ENCODE measurements around the gene GPALPP1. TPM values are rescaled to one million over a fixed set of nuclear protein-coding genes. Genes with fewer than 3 reads are reported as not detected.
"Not testable (repeated sequence)": the region's sequence is repeated elsewhere in the genome, so short reads cannot be mapped to it uniquely, and the experiment has no call there.

The GPALPP1 gene
- total RNA-seq, 5 donors from 2014 or later (not counting 1 experiment from before 2014, with no cell fraction given): 28.0 to 37.8 (median 31.7) TPM

DNA sequence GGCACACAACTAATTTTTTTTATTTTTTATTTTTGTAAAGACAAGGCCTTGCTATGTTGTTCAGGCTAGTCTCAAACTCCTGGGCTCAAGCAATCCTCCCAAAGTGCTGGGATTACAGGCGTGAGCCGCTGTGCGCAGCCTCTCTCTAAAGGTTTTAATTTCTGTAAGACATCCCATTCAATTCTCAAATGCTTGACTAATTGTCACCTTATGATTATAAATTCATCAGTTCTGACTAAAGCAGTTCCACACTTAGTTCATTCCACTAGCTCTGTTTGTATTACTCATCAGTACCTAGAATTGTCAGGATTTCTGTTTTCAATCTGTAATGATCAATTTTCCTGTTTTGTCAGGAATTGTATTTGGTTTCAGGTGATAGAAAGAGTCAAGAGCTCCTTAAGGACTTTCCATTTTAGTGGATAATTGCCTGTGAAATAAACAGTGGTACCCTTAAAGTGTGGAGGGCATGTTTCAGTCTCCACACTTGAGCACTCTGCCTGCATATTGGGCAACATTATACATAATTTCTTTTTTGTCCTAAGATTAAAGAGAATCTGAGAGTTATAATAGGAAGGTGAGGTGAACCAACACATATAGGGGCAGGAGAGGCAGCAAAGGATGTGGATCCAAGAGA, 27.6 kb downstream of the GPALPP1 start:
- CTCF ChIA-PET: interaction anchor here in 1 of 2 donors (0.5 to 0.6 kb wide), 2 partner anchors 20 to 30 kb away, joined by 3 to 5 read pairs; no protein-coding TSS in a partner anchor
- H3K4me1 ChIP-seq (ENCODE audit: control insufficient read depth in 1 of 2, extremely low read depth in 1 of 2, insufficient read depth in 2 of 2, low read length in 2 of 2): no peaks in the 10 kb centered on the region
- H3K36me3 ChIP-seq (ENCODE audit: control insufficient read depth in 2 of 2, extremely low read depth in 1 of 2, insufficient read depth in 1 of 2, low read length in 1 of 2): peaks cover 0 to 36% of the 10 kb centered on the region in 2 donors
- H3K27me3 ChIP-seq (replicated peaks in 1 of 2; ENCODE audit: control insufficient read depth in 2 of 2, extremely low read depth in 1 of 2, insufficient read depth in 2 of 2, low read length in 1 of 2): no peaks in the 10 kb centered on the region
- no peak for ATAC-seq (replicated peaks in 1 of 4)
- Mint-ChIP-seq H3K27me3 (no peaks in the 10 kb centered on the region), H3K4me3 (no peak overlapping the region), H3K27ac (no peak overlapping the region), H3K9me3 (no peaks in the 10 kb centered on the region), H3K36me3 (peaks cover 43% of the 10 kb centered on the region), H3K4me1 (no peaks in the 10 kb centered on the region)
- no peak overlapping the region for H3K4me3 ChIP-seq (ENCODE audit: control insufficient read depth in 1 of 2, extremely low read depth in 1 of 2, low read length in 1 of 2)
- POLR2A ChIA-PET: no interaction called here
- WGBS (ENCODE audit: insufficient coverage): no CpG with 5 or more reads among the region's 3 CpGs
- no peaks in the 10 kb centered on the region for H3K9me3 ChIP-seq
- H3K27ac ChIP-seq (ENCODE audit: low read length): no peak overlapping the region
- no peak for DNase-seq

DNA sequence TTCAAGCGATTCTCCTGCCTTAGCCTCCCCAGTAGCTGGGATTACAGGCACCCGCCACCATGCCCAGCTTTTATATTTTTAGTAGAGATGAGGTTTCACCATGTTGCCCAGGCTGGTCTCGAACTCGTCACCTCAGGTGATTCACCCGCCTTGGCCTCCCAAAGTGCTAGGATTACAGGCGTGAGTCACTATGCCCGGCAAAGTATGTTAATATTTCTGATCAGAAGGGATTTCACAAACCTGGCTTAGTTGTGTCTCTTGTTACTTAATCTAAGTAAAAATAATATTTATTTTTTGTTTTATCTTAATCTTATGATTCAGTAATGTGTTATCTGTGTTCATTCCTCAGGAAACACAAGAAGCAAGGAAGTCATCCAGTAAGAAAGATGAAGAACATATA, 30.6 kb downstream of the GPALPP1 start:
- DNase-seq; H3K27ac ChIP-seq (ENCODE audit: low read length); H3K27me3 ChIP-seq (replicated peaks in 1 of 2; ENCODE audit: control insufficient read depth in 2 of 2, extremely low read depth in 1 of 2, insufficient read depth in 2 of 2, low read length in 1 of 2); H3K9me3 ChIP-seq; H3K27ac Mint-ChIP-seq; H3K4me1 Mint-ChIP-seq; H3K4me3 ChIP-seq (ENCODE audit: control insufficient read depth in 1 of 2, extremely low read depth in 1 of 2, low read length in 1 of 2); CTCF ChIA-PET; POLR2A ChIA-PET; H3K4me3 Mint-ChIP-seq; H3K27me3 Mint-ChIP-seq; H3K9me3 Mint-ChIP-seq; ATAC-seq (replicated peaks in 1 of 4); H3K4me1 ChIP-seq (ENCODE audit: control insufficient read depth in 1 of 2, extremely low read depth in 1 of 2, insufficient read depth in 2 of 2, low read length in 2 of 2): not testable (repeated sequence)
- peaks cover 4 to 36% of the 10 kb centered on the region in 2 donors for H3K36me3 ChIP-seq (ENCODE audit: control insufficient read depth in 2 of 2, extremely low read depth in 1 of 2, insufficient read depth in 1 of 2, low read length in 1 of 2)
- H3K36me3 Mint-ChIP-seq: peaks cover 42% of the 10 kb centered on the region
- 100% methylated on average over 1 of the region's 7 CpGs for WGBS (ENCODE audit: insufficient coverage)

DNA sequence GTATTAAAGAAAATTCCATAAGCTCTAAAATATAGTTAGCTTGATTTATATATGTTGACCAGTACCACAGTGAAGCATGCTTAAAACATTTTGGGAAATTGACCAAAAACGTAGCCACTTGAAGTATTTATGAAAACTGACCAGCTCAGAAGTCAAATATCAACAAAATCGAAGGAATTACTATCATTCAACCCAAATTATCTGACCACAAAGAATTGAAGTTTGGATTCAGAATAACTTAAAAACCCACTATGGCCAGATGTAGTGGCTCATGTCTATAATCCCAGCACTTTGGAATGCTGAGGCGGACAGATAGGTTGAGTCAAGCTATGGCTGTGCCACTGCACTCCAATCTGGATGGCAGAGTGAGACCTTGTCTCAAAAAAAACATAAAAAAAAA, 31.9 kb downstream of the GPALPP1 start:
- Mint-ChIP-seq H3K9me3 (no peaks in the 10 kb centered on the region), H3K4me1 (no peaks in the 10 kb centered on the region), H3K4me3 (no peak overlapping the region), H3K36me3 (peaks cover 41% of the 10 kb centered on the region), H3K27me3 (no peaks in the 10 kb centered on the region), H3K27ac (no peak overlapping the region)
- Histone ChIP-seq H3K4me3 (ENCODE audit: control insufficient read depth in 1 of 2, extremely low read depth in 1 of 2, low read length in 1 of 2) (no peak overlapping the region), H3K27ac (ENCODE audit: low read length) (no peak overlapping the region), H3K9me3 (no peaks in the 10 kb centered on the region), H3K36me3 (ENCODE audit: control insufficient read depth in 2 of 2, extremely low read depth in 1 of 2, insufficient read depth in 1 of 2, low read length in 1 of 2) (peaks cover 4 to 29% of the 10 kb centered on the region in 2 donors), H3K4me1 (ENCODE audit: control insufficient read depth in 1 of 2, extremely low read depth in 1 of 2, insufficient read depth in 2 of 2, low read length in 2 of 2) (no peaks in the 10 kb centered on the region), H3K27me3 (replicated peaks in 1 of 2; ENCODE audit: control insufficient read depth in 2 of 2, extremely low read depth in 1 of 2, insufficient read depth in 2 of 2, low read length in 1 of 2) (no peaks in the 10 kb centered on the region)
- ChIA-PET CTCF (interaction anchor here in 1 of 2 donors (0.6 kb wide), 1 partner anchor 272 kb away, joined by 5 read pairs; no protein-coding TSS in a partner anchor), POLR2A (no interaction called here)
- 90% methylated on average over 2 of the region's 3 CpGs for WGBS (ENCODE audit: insufficient coverage)
- ATAC-seq (replicated peaks in 1 of 4) (no peak), DNase-seq (no peak)

DNA sequence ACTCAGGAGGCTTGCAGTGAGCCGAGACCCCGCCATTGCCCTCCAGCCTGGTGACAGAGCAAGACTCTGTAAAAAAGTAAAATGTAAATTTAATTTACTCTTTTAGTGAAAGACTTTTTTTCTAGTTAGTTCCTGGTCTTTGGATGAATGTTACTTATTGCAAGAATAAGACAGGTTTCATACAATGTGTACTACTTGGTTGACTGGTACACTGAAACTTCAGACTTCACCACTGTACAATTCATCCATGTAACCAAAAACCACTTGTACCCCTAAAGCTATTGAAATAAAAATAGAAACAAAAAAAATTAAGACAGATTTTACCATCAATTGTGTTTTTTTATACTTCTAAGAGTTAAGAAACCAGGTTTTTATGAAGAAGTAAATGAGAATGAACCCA, 35.5 kb downstream of the GPALPP1 start:
- H3K36me3 ChIP-seq (ENCODE audit: control insufficient read depth in 2 of 2, extremely low read depth in 1 of 2, insufficient read depth in 1 of 2, low read length in 1 of 2): peaks cover 4 to 33% of the 10 kb centered on the region in 2 donors
- 100% methylated on average over 1 of the region's 2 CpGs for WGBS (ENCODE audit: insufficient coverage)
- H3K4me1 ChIP-seq (ENCODE audit: control insufficient read depth in 1 of 2, extremely low read depth in 1 of 2, insufficient read depth in 2 of 2, low read length in 2 of 2): no peaks in the 10 kb centered on the region
- H3K4me3 ChIP-seq (ENCODE audit: control insufficient read depth in 1 of 2, extremely low read depth in 1 of 2, low read length in 1 of 2): no peak overlapping the region
- Mint-ChIP-seq H3K27ac (no peak overlapping the region), H3K36me3 (peaks cover 54% of the 10 kb centered on the region), H3K9me3 (no peaks in the 10 kb centered on the region), H3K27me3 (no peaks in the 10 kb centered on the region), H3K4me3 (no peak overlapping the region), H3K4me1 (no peaks in the 10 kb centered on the region)
- POLR2A ChIA-PET: interaction anchor here in 1 of 2 donors (0.7 kb wide), 1 partner anchor 90 kb away, joined by 4 read pairs; no protein-coding TSS in a partner anchor
- no peaks in the 10 kb centered on the region for H3K27me3 ChIP-seq (replicated peaks in 1 of 2; ENCODE audit: control insufficient read depth in 2 of 2, extremely low read depth in 1 of 2, insufficient read depth in 2 of 2, low read length in 1 of 2)
- CTCF ChIA-PET: no interaction called here
- no peaks in the 10 kb centered on the region for H3K9me3 ChIP-seq
- no peak overlapping the region for H3K27ac ChIP-seq (ENCODE audit: low read length)
- no peak for ATAC-seq (replicated peaks in 1 of 4)
- no peak for DNase-seq

GRCh38 chr13:45034342-45034741, 45.0 kb downstream of the GPALPP1 start:
- no peaks in the 10 kb centered on the region for H3K4me1 Mint-ChIP-seq
- CTCF ChIA-PET: interaction anchor here (0.6 to 1.1 kb wide), 3 partner anchors 12 to 275 kb away, joined by 3 to 6 read pairs (median 5); no protein-coding TSS in a partner anchor

GRCh38 chr13:45036206-45036605, 46.9 kb downstream of the GPALPP1 start:
- H3K36me3 Mint-ChIP-seq: peaks cover 25% of the 10 kb centered on the region
- H3K9me3 ChIP-seq: no peaks in the 10 kb centered on the region
- no peaks in the 10 kb centered on the region for H3K27me3 Mint-ChIP-seq
- POLR2A ChIA-PET: interaction anchor here in 1 of 2 donors (0.6 kb wide), 1 partner anchor 318 kb away, joined by 4 read pairs; no protein-coding TSS in a partner anchor
- CTCF ChIA-PET: interaction anchor here in 1 of 2 donors (0.6 kb wide), 1 partner anchor 131 kb away, joined by 3 read pairs; no protein-coding TSS in a partner anchor
- no peak overlapping the region for H3K4me3 Mint-ChIP-seq
- no peaks in the 10 kb centered on the region for H3K36me3 ChIP-seq (ENCODE audit: control insufficient read depth in 2 of 2, extremely low read depth in 1 of 2, insufficient read depth in 1 of 2, low read length in 1 of 2)
- no peak for DNase-seq
- no peaks in the 10 kb centered on the region for H3K4me1 ChIP-seq (ENCODE audit: control insufficient read depth in 1 of 2, extremely low read depth in 1 of 2, insufficient read depth in 2 of 2, low read length in 2 of 2)
- H3K9me3 Mint-ChIP-seq: no peaks in the 10 kb centered on the region
- no peaks in the 10 kb centered on the region for H3K27me3 ChIP-seq (replicated peaks in 1 of 2; ENCODE audit: control insufficient read depth in 2 of 2, extremely low read depth in 1 of 2, insufficient read depth in 2 of 2, low read length in 1 of 2)
- ATAC-seq (replicated peaks in 1 of 4): no peak
- H3K4me1 Mint-ChIP-seq: peaks cover 0 to 4% (median 0%) of the 10 kb centered on the region in 3 donors
- no peak overlapping the region for H3K27ac ChIP-seq (ENCODE audit: low read length)
- H3K27ac Mint-ChIP-seq: no peak overlapping the region
- H3K4me3 ChIP-seq (ENCODE audit: control insufficient read depth in 1 of 2, extremely low read depth in 1 of 2, low read length in 1 of 2): no peak overlapping the region

More at GRCh38 chr13:45034342-45034741, 45.0 kb downstream of the GPALPP1 start:
- H3K9me3 ChIP-seq: no peaks in the 10 kb centered on the region
- Mint-ChIP-seq H3K27ac (peak overlapping the region in 1 of 2 donors; percentile 0), H3K9me3 (no peaks in the 10 kb centered on the region), H3K4me3 (no peak overlapping the region), H3K27me3 (no peaks in the 10 kb centered on the region), H3K36me3 (peaks cover 30% of the 10 kb centered on the region)
- no peak overlapping the region for H3K27ac ChIP-seq (ENCODE audit: low read length)
- no peaks in the 10 kb centered on the region for H3K4me1 ChIP-seq (ENCODE audit: control insufficient read depth in 1 of 2, extremely low read depth in 1 of 2, insufficient read depth in 2 of 2, low read length in 2 of 2)
- no peaks in the 10 kb centered on the region for H3K27me3 ChIP-seq (replicated peaks in 1 of 2; ENCODE audit: control insufficient read depth in 2 of 2, extremely low read depth in 1 of 2, insufficient read depth in 2 of 2, low read length in 1 of 2)
- POLR2A ChIA-PET: interaction anchor here (0.6 kb wide), 2 partner anchors 216 to 279 kb away, joined by 3 to 4 read pairs; no protein-coding TSS in a partner anchor
- 100% methylated on average over 1 of the region's 2 CpGs for WGBS (ENCODE audit: insufficient coverage)
- H3K36me3 ChIP-seq (ENCODE audit: control insufficient read depth in 2 of 2, extremely low read depth in 1 of 2, insufficient read depth in 1 of 2, low read length in 1 of 2): no peaks in the 10 kb centered on the region
- DNase-seq (no peak), ATAC-seq (replicated peaks in 1 of 4) (no peak)
- H3K4me3 ChIP-seq (ENCODE audit: control insufficient read depth in 1 of 2, extremely low read depth in 1 of 2, low read length in 1 of 2): no peak overlapping the region

All from T-cell (primary cell).